ENCODE measurements around the gene EIF6. TPM values are rescaled to one million over a fixed set of nuclear protein-coding genes. Genes with fewer than 3 reads are reported as not detected.

EIF6 gene
- total and polyA plus RNA-seq, 9 of the 15 experiments (the other 6 are each of a cell fraction or from before 2014, with no cell fraction given): 165 to 832 (median 229) TPM

- TF ChIP-seq ZBTB40 (IDR thresholded peaks at IDR 0.05) (peak; percentile 95), ZBTB40 (CRISPR knock-in tag; IDR thresholded peaks at IDR 0.05) (no peak), SAP30 (IDR thresholded peaks at IDR 0.05; ENCODE audit: borderline replicate concordance, insufficient read depth, low read depth, low read length, poor library complexity, severe bottlenecking) (no peak), KAT8 (IDR thresholded peaks at IDR 0.05; ENCODE audit: low read depth) (no peak), SIN3A (IDR thresholded peaks at IDR 0.05; ENCODE audit: borderline replicate concordance in 2 of 2, control insufficient read depth in 1 of 2, low read depth in 2 of 2, low read length in 2 of 2) (peak in 1 of 2 experiments; percentile 65), TAF9B (IDR thresholded peaks at IDR 0.05; ENCODE audit: partially characterized antibody) (peak; percentile 77), ARID1B (IDR thresholded peaks at IDR 0.05) (no peak), MXI1 (IDR thresholded peaks at IDR 0.05; ENCODE audit: low read depth, low read length) (peak; percentile 44; the same call in 1 of the 2 replicates), STAT5A (IDR thresholded peaks at IDR 0.05; ENCODE audit: borderline replicate concordance, low read length) (peak; percentile 15; the same call in 1 of the 2 replicates), SP1 (CRISPR knock-in tag; IDR thresholded peaks at IDR 0.05) (no peak), JUN (IDR thresholded peaks at IDR 0.05; ENCODE audit: borderline replicate concordance, low read depth, low read length) (peak; percentile 29; the same call in 1 of the 2 replicates), JUN (CRISPR knock-in tag; IDR thresholded peaks at IDR 0.05; ENCODE audit: borderline replicate concordance) (0 out of 2 replicates have a peak, but pooled peaks have one; percentile 19), ETV6 (IDR thresholded peaks at IDR 0.05; ENCODE audit: borderline replicate concordance in 1 of 2, low read depth in 2 of 2, low read length in 1 of 2) (peak in 1 of 2 experiments; percentile 67; a peak in 3 of 4 replicates), ETV6 (CRISPR knock-in tag; IDR thresholded peaks at IDR 0.05; ENCODE audit: borderline replicate concordance) (no peak), FOXA3 (CRISPR knock-in tag; conservative IDR thresholded peaks at IDR 0.05 in 1 of 2, IDR thresholded peaks at IDR 0.05 in 1 of 2) (0 out of 4 replicates have a peak, but pooled peaks of 1 of the 2 experiments have one; percentile 46), GABPA (tag; conservative IDR thresholded peaks at IDR 0.05; ENCODE audit: low read depth) (peak; percentile 97), TGIF2 (CRISPR knock-in tag; IDR thresholded peaks at IDR 0.05) (0 out of 2 replicates have a peak, but pooled peaks have one; percentile 37), ARNT (IDR thresholded peaks at IDR 0.05) (0 out of 4 replicates have a peak, but pooled peaks of 1 of the 2 experiments have one; percentile 39), CXXC5 (CRISPR knock-in tag; IDR thresholded peaks at IDR 0.05) (peak; percentile 99)
Observed at GRCh38 chr20:35284267-35284991, at the start of gene EIF6 (continued).

All from K562 (cell line).